HG03460 (cell line): ENCODE results near the gene CLIC6.
"Not testable (repeated sequence)": the region's sequence is repeated elsewhere in the genome, so short reads cannot be mapped to it uniquely, and the experiment has no call there.

ENCODE experiments used
- ATAC-seq: cut with Tn5 transposase; IDR thresholded peaks from one replicate; pipeline ENCODE4 v1.9.1; 2021; ENCODE audit not compliant: unreplicated experiment

CLIC6 gene

DNA sequence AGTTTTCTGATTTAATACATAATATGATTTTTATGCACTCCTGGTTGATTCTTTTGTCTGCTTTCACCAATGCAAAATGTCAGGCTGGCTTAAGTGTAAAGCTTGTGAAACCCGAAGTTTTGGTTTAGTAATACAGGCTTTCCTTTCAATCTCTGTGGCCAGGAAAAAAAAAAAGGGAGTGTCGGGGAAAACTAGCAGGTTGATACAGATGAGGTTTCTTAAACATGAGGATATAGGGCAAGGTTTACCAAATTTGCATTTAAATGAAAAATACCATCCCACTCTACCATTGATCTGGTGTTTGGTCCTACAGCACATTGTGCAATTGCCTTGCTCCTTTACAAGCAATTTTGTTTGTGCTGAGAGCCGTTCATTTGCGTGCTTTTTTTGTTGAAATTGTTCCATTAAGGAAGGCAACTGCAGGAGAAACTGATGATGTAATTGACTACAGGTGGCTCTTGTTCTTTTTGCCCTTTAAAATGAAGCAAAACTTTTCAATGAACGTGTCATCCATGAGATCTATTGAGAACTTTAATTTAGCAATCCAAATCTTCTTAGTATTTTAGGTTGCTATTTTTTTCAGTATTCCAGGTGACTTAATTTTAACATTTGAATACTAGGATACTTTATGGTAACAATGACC, 22.7 kb downstream of the CLIC6 start:
- ATAC-seq, result no peak

DNA sequence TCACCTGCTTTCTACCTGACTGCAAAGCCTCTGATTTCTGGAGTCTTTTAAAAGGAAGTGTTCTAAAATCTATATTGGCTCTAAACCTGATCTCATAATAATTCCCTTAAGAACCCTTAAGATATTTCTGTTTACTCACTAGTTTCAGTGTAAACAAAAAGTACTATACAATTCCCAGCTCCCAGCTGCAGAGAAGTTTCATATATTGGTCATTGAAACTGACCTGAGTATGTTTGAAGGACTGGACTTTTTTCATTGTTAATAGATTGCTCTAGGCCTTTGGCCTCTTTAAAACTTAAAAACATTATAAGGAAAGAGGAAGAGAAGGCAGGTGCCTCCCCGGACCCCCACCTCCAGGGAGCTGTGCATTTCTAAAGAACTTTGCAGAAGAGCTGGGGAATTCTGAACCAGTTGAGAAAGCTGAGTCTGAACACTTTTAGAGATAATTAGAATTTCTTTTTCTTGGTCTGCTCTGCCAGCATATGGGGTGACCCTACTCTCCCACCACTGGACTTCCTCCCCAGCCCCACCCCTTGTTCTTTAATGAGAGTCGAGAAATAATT, 23.7 kb downstream of the CLIC6 start:
- ATAC-seq, result no peak

GRCh38 chr21:34693192-34693810, 24.5 kb downstream of the CLIC6 start:
- ATAC-seq, result no peak

GRCh38 chr21:34695434-34695833, 26.6 kb downstream of the CLIC6 start:
- peak; percentile 62 for ATAC-seq

GRCh38 chr21:34696121-34696520, 27.3 kb downstream of the CLIC6 start:
- no peak for ATAC-seq

- no peak for ATAC-seq
Measured at GRCh38 chr21:34697826-34698225, 29.0 kb downstream of the CLIC6 start.

GRCh38 chr21:34698270-34699015, 29.6 kb downstream of the CLIC6 start:
- no peak for ATAC-seq

- ATAC-seq, result no peak
Measured at GRCh38 chr21:34700605-34701004, 31.8 kb downstream of the CLIC6 start.

DNA sequence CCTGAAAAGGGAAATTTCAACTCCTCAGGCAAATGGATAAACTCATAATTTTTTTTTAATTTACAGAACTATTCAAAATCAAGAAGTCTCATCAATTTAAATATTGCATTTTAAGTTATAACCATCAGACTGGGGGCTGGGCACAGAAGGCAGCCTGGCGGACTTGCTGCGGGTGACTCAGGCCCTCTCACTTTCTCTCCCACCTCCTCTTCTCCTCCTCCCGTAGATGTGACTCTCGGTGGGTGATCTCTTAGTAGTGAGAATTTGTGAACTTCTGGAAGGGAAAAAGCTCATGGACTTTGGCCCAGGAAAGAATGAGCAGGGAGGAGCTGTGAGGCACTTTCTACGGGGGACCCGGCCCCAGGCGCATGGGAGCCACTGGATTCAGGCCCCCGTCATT, 32.9 kb downstream of the CLIC6 start:
- ATAC-seq, result no peak

- no peak for ATAC-seq
Measured at GRCh38 chr21:34702341-34703170, 33.8 kb downstream of the CLIC6 start.

GRCh38 chr21:34703571-34703970, 34.8 kb downstream of the CLIC6 start:
- ATAC-seq, result no peak

- ATAC-seq, result no peak
Measured at GRCh38 chr21:34704119-34704518, 35.3 kb downstream of the CLIC6 start.

- no peak for ATAC-seq
Measured at GRCh38 chr21:34705011-34705410, 36.2 kb downstream of the CLIC6 start.

- no peak for ATAC-seq
Measured at GRCh38 chr21:34706337-34706736, 37.5 kb downstream of the CLIC6 start.

DNA sequence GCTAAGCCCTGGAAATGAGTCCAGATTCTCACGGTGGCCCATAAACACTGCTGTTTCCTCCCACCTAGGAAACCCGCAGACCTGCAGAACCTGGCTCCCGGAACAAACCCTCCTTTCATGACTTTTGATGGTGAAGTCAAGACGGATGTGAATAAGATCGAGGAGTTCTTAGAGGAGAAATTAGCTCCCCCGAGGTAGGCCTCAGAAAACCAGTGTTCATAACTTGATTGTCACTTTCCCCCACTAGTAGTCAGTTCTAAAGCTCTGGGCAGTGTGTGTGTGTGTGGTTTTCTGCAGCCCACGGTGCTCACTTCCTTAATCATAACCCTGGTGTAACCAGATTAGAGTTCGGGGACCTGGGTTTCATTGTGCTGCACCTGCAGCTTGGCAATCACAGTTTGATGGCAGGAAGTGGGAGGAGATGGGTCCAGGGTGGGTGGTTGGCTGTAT, 39.1 kb downstream of the CLIC6 start:
- ATAC-seq, result peak; percentile 80

DNA sequence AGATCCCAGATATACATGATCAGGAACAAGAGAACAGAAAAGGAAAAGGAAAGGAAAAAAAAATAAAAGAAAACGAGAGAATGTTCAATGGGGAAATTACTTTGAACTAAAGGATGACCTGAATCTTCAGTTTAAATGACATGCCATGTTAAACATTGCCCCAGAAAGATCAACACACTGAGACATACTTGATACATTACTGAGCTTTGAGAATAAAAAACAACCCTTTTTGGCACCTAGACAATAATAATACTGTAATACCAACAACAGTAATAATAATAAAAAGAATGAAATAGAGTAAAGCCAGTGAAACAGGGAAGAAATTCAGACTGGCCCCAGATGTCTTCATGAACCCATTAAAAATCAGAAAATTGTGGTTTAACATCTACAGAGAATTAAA, 44.8 kb downstream of the CLIC6 start:
- no peak for ATAC-seq

GRCh38 chr21:34715518-34715917, 46.7 kb downstream of the CLIC6 start:
- no peak for ATAC-seq

DNA sequence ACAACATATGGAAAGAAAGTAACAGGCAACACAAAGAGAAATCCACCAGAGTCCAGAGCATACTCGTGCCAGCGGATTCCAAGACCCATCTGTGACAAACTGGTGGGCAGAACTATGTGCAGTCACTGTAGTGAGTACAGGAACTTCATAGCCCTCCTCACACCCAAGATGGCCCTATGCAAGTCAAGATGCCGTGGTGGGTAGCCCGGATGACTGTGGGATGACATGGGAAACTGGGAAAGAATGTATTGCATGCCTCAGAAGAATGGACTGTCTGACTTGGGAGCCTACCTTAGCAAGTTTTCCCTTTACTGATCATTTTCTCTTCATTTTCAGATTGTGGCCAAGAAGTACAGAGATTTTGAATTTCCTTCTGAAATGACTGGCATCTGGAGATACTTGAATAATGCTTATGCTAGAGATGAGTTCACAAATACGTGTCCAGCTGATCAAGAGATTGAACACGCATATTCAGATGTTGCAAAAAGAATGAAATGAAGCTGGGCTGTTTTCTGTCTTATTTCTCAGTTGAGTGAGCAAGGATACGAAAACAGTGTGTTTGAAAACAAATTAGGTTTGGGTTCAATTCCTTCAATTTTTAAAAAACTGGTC, 47.3 kb downstream of the CLIC6 start:
- ATAC-seq, result no peak

DNA sequence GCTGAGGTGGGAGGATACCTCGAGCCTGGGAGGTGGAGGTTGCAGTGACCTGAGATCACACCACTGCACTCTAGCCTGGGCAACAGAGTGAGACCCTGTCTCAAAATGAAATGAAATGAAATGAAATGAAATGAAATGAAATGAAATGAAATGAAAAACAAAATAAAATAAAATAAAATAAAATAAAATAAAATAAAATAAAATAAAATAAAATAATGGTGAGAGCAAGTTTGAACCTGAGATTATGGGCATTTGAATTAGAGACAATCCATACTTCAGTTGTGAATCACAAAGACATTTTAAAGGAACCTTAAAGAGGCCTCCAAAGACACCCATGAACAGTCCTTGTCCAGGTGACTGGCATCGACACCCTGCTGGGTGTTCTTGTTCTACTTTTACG, 49.7 kb downstream of the CLIC6 start:
- ATAC-seq, result not testable (repeated sequence)

DNA sequence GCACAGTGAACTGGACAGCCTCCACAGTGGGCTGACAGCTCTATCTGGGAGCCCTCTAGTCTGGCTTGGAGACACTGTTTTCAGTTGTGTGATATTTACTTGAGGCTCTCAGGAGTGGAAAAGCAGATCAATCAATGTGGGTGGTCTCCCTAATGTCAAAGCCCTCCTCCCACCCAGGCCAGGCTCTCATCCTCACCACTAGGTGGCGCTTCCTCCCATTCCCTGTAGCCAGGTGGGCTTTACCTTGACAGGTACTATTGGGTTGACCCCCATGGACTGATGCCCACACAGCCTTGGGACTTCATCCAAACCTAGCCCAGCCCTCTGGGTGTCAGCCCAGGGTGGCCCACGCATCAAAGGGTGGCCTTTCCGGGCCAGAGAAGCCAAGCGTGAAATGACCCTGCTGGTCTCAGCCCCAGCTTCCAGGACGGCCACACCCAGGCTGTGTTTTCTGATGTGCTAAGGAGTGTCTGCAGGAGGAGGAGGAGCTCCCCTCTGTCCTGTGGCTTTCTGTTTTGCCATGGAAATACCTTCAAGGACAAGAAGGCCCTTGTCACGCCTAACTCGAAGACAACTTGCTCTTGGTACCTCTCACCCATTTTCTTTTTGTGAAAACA, 54.0 kb downstream of the CLIC6 start:
- ATAC-seq, result no peak
